HG03108 (cell line): ENCODE data around the gene PRKCA.

Experiments used
- ATAC-seq: cut with Tn5 transposase; IDR thresholded peaks from one replicate; pipeline ENCODE4 v1.9.1; 2021; ENCODE audit warnings: moderate library complexity; ENCODE audit not compliant: unreplicated experiment

The PRKCA gene

DNA sequence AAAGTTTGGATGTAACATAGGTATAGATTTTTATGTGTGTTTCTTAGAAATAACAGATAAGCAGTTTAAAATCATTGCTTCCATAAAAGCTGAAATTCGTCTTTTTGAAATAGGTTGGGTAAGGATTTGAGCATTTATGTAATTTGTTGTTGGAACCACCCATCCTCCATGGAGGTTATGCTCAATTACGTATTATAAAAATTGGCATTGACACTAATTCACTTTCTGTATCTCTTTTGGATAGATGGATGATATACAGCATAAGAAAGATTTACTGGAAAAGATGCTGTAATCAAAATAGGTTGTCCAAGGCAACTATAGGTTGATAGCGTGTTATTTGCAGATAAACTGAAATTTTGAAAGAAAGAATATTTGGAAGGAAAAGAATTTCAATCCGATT lies 105.5 kb downstream of the PRKCA start:
- no peak for ATAC-seq

DNA sequence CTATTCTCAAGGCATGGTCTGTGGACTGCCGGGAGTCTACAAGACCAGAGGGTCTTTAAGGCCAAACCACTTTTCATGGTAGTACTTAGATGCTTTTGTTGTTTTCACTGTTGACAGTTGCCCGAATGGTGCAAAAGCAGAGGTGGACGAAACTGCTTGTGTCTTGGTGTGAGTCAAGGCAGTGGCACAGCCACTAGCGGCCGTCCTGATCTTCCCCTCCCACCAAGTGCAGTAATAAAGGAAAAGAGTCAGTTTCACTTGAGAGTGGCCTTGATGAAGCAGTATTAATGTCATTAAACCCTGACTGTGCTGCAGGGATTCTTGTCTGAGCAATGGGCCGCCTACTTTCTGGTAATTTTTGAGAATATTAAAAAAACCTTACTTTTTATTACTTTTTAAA lies 109.1 kb downstream of the PRKCA start:
- no peak for ATAC-seq

DNA sequence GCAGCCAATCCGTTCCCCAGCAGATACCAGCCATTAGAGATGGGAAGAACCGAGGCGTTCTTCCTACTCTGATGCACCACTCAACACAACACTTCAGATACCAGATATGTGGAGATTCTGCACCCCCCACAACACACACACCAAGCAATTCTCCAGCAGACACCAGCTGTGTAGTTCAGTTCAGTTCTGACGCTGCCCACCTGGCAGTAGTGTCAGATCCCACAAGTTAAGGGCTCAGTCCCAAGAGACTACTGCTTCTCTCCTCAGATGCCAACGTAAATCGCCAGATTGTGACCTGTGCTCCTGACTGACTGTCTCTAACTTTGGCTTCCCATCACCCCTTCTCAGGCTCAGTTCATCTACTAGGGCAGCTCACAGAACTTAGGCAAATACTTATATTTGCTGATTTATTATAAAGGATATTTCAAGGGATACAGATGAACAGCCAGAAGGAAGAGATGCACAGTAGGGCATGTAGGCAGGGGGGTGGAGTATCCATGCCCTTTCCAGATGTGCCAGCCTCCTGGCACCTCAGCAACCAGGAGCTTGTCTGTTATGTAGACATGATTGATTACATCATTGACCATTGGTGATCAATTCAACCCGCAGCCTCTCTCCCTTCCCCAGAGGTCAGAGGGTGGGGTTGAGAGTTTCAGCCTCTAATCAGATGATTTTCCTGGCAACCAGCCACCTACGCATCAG lies 110.6 kb downstream of the PRKCA start:
- ATAC-seq = no peak

DNA sequence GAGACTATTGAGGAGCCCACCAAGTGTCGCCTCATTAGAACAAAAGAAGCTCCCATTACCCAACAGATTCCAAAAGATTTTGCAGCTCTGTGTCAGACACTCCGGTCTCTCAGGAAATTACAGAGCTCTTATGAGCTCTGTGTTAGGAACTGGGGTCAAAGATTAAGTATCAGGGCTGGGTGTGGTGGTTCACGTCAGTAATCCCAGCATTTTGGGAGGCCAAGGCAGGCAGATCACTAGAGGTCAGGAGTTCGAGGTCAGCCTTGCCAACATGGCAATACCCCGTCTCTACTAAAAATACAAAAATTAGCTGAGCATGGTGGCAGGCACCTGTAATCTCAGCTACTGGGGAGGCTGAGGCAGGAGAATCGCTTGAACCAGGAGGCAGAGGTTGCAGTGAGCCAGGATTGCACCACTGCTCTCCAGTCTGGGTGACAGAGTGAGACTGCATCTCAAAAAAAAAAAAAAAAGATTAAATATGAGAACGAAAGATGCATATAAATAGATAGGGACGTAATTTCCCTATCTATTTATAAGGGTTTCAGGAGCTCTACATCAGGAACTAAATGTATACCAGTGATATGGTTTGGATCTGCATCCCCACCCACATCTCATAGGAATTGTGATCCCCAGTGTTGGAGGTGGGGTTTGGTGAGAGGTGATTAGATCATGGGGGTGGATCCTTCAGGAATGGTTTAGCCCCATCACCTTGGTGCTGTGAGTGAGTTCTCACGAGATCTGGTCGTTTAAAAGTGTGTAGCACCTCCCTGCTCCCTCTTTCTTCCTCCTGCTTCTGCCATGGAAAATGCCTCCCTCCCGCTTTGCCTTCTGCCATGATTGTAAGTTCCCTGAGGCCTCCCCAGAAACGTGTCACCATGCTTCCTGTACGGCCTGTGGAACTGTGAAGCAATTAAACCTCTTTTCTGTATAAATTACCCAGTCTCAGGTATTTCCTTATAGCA lies 111.4 kb downstream of the PRKCA start:
- no peak for ATAC-seq

DNA sequence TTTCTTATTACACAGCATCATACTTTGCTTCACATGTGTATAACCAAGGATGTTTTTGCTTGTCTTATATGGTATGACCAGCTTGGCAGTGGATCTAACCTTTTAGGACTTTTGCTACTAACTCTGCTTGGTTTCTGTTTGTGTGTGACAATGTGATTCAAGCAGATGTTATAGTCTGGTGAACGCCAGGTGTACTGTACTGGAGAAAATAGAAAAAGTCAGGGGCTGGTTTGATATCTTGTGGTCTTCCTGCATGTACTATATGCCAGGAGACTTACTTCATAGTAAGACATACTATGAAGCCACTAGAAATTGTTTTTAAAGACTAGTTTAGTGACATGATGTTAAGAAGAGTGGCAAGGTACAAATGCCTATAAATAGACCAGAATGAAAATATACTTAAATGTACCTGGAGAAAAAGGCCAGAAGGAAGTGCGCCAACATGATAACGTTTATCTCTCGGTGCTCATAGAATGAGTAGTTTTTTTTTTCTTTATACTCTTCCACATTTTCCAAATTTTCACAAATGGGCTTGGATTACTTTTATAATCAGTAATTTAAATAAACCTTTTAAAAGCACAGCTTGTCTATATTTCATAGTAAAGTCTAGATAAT lies 112.3 kb downstream of the PRKCA start:
- ATAC-seq = no peak

DNA sequence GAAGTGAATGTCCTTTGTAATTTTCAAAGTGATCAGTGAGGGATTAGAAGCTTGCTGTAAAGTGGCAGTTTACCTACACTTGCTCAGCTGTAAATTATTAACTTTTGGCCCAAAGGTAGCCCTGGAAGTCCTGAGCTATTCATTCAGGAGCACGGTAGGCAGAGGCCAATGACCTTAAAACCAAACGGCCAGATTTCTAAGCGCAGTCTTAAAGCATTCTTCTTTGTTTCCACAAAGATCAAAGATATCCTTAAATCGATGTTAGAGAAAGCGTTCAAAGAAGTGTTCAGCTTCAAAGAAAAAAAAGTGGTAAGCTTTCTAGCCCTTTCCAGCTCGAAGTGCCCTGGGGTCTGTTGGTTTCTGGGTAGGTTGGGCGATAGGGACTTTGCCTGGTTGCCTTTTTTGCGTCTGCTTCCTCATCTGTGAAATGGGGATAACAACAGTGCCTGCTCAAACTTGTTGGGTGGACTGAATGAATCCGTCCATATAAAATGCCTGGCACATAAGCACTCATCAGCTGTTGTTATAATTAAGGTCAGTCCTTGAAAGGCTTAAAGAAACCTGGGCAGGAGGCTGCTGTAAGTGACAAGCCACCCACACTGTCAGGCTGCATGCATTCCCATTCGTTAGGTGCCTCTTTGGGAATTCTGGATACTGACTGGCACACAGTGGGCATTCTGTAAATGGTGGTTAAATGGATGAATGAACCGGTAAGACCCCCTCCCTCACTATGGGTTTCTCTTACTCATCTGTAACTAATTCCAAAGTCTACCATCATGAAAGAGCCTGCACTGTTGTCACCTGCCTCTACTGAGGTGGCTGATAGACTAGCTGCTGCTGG lies 113.2 kb downstream of the PRKCA start:
- no peak for ATAC-seq

DNA sequence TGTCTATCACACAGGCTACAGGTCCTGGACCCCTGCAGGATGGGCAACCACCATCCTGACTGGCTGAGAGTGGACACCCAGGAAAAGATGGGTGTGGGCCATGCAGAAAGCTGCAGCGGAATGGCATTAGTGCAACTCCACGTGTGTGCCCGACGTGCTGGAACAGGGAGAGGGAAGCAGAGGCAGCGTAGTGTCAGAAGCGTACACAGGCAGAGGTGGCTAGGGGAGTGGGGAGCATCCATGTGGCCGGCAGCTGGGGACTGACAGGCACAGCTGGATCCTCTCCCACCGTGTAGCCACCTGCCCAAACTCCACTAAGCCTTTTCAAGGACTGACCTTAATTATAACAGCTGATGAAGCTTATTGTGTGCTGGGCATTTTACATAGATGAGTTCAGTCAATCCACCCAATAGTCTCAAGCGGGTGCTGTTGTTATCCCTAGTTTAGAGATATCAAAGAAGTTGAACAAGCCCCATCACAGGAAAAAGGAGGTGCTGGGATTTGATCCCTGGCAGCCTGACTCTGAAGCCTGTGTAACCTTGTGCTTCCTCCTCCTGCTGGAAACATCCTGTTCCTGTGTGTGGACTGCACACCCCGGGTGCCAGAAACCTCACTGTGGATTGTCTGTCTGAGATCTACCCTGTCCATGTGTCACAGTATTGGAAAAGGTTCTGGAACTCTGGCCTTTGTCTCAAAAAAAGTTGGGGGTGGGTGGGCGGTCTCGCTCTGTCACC lies 114.0 kb downstream of the PRKCA start:
- ATAC-seq = no peak

DNA sequence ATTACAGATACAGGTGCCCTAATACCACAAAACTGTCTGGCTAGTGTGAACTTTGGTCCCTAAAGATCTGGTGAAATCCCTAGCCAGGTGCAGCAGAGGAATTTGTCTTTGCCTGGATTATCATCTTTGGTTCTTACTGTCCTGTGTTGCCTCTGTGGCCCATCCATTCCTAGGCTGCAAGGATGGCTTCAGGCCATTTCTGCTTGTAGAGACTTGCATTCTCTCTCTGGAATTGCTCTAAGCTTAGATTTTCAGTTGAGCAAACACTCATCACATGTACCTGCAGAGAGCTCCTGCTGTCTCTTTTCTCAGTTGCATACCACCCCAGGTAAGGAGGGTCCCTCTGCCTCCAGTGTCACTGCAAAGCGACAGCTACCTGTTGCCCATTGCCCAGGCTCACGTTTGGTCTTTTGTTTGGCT lies 114.9 kb downstream of the PRKCA start:
- no peak for ATAC-seq

DNA sequence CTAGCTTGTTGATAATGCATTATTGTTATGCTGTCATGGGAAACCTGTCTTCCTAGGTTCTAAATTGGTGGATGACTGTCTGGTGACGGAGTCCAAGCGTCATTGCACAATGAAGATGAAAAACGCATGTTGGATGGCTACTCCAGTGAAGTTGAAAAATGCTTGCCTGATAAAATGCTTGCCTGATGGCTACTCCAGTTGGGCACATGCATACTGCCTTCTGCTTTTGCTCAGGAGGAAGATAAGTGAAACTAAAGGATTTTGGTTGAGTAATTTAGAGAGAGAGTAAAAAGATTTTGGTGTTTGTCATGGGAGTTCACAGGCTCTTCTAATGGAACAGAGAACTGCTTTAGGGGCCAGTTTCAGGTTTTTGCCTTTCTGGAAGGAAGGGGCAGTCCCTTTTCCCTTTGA lies 118.6 kb downstream of the PRKCA start:
- no peak for ATAC-seq

DNA sequence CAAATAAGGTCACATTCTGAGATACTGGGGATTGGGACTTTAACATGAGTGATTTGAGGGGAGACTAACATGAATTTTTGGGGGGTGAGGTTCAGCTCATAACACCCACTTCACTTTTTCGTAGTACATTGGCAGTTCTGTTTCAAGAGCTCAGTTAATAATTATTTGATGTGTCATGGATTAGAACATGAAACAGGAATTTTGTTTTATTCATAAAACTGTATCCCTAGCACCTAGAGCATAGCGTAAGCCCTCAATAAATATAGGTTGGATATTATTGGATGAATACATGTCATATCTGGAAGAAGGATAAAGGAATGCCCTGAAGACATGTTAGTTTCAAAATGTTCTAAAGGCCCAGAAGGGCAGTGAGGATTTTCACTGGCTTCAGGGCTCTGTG lies 119.8 kb downstream of the PRKCA start:
- ATAC-seq = no peak

DNA sequence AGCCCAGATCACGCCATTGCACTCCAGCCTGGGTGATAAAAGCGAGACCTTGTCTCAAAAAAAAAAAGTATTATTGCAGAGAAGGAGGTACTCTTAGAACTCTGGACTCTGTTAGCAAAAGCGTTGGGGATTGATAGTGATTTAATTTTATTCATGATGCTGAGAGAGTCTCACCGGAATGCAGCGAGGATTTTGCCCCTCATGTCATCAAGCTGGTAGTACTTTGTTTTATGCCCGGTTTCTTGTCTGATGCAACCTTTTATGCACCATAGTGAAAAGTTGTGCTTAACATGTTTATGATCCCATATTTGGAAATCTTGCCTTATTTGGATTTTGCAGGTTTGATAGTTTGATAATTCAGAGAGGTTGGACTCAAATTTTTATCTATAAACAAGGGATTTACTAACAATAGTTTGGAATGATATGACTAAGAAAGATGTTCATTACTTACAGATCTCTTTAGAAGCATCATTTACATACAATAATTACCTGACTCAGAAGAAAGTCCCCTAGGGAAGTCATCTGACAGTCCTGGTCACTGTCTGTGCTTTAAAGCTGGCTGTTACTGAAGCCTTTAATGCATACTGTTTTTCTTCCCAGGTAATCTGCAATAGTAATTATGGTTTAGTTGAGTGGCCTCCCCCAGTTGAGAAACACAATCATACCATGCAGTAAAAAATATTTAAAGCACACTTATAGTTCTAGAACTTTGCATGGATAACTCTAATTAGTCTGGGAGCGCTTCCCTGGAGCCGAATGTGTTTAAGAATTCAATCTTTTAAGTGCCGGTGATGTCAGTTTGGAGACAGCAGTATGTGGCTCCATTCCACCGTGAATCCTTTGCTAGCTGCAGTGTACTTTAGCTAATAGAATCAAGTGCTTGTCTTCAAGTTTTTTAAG lies 120.9 kb downstream of the PRKCA start:
- ATAC-seq = no peak

DNA sequence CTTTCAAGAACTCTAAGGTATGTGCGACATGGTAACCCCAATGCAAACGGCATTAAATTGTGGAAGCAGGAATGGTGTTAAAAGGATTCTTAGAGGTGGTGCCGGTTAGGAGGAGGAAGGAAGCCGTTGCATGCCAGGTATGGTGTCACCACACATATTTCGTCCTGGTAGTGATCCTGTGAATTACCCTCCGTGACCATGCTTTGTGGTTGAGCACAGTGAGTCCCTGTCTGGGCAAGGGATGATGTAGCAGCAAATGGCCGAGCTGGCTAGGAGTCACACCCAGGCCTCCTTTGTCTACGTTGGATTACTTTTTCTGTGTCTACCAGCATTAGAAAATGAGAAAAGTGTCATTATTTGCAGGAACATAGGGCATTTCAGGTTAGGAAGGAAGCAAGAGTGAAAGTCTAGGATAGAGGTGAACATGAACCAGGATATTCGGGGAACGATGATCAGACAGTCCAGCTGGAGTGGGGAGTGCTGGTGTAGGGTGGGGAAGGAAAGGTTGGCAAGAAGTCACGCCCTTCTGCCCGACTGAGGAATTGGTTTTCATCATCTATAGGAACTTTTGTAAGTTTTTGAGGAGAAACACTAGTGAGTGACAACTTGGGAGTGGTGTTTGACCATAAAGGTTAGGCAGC lies 123.5 kb downstream of the PRKCA start:
- ATAC-seq = no peak

DNA sequence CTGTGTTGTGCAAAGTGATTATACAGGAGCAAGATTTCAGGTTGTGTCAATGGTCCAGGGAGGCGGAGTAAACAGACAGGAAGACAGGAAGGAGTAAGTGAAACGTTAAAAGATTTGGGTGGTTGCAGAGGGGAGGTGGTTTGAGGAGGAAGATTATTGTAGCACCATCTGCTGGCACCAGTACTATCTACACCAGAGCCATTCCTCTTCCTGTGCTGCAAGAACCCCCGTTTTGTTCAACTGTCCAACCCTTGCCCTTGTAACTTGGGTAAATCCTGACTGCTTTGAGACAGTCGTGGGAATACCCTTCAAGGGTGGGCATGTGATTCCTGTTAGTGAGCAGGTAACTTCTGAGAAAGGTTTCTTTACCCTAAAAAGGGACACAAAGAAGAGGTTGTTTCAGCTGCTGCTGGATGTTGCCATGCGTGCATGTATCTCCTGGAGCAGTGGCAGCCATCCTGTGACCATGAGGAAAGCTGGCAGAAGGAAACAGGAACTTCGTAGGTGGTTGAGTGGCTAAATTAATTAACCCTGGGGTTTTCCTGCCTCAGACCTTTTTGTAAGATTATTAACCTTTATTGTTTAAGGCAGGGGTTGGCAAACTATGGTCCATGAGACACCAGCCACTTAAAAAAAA lies 124.1 kb downstream of the PRKCA start:
- no peak for ATAC-seq

DNA sequence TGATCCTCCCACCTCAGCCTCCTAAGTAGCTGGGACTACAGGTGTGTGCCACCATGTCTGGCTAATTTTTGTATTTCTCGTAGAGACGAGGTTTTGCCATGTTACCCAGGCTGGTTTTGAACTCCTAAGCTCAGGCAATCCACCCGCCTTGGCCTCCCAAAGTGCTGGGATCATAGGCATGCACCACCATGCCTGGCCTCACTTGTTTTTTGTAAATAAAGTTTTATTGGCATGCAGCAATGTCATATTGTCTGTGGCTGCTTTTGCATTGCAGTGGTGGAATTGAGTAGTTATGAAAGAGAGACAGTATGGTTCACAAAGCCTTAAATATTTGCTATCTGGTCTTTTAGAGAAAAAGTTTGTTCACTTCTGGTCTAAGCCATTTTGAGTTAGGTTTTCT lies 124.7 kb downstream of the PRKCA start:
- no peak for ATAC-seq

DNA sequence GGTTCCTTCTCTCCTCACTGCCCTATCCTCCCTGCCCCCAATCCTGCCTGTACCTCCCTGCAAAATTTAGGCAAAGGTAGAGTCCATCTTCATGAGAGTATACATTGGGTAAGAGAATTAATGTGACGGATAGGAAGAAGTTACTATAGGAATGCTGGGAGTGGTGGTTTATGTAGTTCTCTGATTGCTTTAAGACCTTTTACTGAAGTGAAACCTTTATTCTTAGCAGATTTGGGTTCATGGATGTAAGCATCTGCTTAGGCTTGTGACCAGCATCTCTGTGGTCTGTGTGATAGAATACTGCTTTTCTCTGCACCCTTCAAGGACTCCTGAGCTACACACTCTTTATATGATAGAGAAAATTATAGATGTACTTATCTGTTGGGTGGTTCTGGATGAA lies 127.3 kb downstream of the PRKCA start:
- ATAC-seq = no peak

DNA sequence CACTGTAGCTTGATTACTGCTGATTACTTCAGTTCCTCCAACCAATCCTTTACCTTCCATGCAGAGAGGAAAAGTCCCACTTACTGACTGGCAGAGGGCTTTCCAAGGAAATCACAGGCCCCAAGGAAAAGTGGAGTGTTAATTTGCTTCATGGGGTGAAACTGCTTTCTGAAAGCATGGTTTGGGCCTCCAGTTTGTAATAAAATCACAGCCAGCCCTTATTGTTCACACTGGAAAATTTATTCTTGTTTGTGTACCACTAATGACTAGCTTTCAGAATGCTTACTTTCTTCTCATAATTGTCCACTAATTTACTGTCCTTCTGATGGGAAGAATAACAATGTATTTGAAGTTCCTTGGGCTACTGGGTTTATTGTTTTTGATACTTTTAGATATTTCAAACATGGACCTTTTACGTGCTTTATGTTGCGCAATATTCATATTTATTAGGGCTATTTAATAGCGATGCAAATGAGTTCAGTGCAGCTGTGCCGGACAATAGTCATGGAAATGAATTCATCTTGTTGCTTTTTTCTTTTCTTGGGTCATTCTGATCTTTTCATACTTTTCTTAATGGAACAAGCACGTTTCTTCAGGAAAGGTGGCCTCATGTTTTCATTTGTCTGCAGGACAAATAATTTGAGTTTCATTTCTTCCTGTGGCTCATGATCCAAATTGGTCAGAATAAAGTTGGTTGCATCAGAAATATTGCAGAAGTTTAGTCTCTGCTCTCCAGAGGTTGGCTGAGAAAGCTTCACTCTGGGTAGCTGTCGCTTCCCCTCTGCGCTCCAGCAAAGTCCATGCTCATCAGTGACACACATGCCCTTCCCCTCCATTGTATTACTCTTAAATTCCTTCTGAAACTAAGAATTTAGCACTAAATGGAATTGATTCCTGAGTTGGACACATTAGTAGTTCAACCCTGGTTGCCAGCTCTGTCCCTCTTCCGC lies 128.7 kb downstream of the PRKCA start:
- no peak for ATAC-seq

DNA sequence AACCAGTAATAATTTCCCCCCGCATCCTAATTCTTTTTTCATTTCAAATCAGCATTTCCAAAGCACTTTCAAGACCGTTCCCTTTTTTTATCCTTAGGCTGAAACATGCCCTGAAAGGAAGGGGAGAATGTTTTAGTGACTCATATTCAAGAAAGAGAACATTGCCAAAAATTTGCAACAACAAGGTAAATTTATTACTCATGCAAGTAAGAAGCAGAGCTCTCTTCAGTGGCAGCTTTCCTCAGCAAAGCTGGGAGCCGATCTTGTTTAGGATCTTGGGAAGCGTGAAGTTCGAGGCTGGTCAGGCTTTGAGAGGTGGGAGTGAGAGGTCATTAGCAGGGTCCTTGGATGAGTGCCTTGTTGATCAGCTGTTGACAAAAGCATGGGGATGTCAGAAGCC lies 129.5 kb downstream of the PRKCA start:
- ATAC-seq = no peak
